CMK (cell line): ENCODE measurements around the gene ZNF544.
"Not testable (repeated sequence)": the region's sequence is repeated elsewhere in the genome, so short reads cannot be mapped to it uniquely, and the experiment has no call there.

ENCODE experiments used
- DNase-seq: peaks from one replicate; pipeline ENCODE4 v3.0.0-alpha.2; 2010; ENCODE audit warnings: low read depth

ZNF544 gene

DNA sequence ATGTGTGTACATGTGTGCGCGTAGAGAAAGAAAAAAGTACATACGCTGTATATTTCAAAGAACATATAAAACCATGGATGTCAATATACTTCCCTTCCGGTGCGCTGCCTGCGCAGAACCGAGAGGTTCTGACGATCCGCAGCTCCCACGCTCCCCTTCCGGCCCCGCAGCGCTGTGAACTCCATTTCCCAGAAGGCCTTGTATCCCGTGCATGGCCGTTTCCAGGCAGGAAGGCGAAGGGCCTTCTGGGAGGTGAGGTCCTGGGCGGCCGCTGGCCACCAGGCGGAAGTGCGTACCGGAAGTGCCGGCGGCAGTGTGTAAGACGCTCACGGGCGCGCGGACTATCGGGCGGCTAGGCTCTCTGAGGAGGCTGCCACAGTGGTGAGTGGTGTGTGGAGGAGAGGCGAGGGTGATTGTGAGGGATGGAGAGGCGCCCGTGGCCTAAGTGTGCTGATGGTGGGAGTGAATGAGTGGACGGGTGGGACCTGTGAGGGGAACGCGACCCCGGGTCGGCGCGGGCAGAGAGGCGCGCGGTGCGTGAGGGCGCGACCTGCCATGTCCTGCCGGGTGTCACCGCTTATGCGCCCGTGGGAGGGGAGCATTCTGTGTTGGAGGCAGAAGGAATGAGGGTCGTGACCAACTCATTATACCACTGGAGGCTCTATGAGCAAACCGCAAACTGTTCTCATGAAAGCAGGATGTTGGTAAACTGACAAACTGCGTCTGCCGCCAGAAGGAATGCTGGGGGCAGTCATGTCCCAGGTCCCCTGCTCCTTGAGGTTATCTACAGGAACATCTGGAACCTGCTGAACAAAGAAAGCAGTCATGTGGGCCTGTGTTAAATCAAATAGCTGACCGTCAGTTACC lies 76.6 kb downstream of the ZNF544 start, which contains the start of gene ERVK3-1:
TSS of gene ERVK3-1 (plus strand) at position 313 of the 867 bp plus-strand sequence. CDS start 6,792 bp downstream, outside the sequence.
- DNase-seq = peak; percentile 98

DNA sequence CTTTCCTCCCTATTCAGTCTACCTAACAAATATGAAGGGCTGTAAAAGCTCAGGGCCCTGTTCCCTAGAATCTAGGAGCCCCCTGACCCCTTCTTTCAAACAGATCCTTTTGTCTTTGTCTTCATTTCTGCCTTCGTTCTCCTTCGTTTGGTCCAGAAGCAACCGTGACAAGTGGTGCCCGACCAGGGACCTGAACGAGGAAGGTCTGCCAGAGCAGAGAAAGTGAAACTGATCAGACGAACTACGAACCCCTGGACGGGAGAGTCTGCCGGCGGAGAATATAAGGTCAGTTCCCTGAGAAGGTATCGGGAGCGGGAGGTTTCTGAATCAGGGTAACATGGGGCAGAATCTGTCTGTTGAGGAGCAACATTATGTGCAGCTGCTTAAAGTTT lies 77.2 kb downstream of the ZNF544 start:
- no peak for DNase-seq

DNA sequence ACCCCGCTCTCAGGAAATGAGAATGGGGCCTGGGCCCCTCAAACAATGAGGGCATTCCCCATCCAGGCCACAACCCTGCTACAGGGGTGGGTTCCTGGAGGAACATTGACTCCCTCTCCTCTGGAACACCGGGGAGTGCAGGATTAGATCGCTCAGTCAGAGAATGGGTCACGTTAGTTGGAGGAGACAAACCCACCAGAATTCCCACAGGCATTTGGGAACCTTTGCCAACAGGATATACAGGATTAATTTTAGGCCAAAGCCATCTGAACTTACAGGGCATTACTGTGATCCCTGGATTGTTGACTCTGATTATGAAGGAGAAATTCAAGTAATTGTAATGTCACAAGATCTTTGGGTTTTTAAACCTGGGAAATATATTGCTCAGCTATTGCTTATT lies 79.0 kb downstream of the ZNF544 start:
- no peak for DNase-seq

DNA sequence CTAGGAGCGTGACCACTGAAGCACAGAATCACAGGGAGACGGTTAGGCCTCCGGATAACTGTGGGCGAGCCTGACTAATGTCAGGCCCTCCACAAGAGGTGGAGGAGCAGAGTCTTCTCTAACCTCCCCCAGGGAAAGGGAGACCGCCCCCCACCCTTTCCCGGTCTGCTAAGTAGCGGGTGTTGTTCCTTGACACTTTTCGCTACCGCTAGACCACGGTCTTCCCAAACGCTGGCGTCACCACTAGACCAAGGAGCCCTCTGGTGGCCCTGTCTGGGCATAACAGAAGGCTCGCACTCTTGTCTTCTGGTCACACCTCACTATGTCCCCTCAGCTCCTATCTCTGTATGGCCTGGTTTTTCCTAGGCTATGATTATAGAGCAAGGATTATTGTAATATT lies 82.0 kb downstream of the ZNF544 start:
- not testable (repeated sequence) for DNase-seq

DNA sequence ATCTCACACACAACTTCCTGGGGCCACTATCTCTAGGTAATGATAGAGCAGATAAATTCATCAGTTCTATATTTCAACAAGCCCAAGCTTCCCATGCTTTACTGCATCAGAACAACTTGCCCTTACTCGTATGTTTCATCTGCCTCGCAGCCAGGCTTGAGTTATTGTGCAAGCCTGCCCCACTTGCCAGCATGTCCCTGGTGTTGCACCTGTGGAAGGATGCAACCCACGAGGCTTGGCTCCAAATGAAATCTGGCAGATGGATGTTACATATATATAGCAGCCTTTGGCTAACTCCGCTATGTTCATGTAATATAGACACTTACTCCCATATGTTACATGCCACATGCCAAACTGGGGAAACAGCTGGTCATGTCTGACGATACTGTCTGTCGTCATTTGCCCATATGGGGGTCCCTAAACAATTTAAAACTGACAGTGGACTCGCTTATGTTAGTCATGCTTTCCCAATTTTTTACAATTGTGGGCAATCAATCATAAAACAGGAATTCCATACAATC lies 82.7 kb downstream of the ZNF544 start:
- DNase-seq = no peak
